HG03565 (cell line): ENCODE results near the gene MAP4K2.

Experiments used
- ATAC-seq: cut with Tn5 transposase; IDR thresholded peaks from one replicate; pipeline ENCODE4 v1.9.1; 2021; ENCODE audit warnings: mild to moderate bottlenecking, moderate library complexity; ENCODE audit not compliant: unreplicated experiment

Gene MAP4K2

GRCh38 chr11:64758330-64759079 is 44.5 kb downstream of the MAP4K2 start:
- no peak for ATAC-seq

GRCh38 chr11:64757549-64758329 is 45.3 kb downstream of the MAP4K2 start:
- ATAC-seq = no peak

GRCh38 chr11:64755681-64756361 is 47.2 kb downstream of the MAP4K2 start:
- ATAC-seq = no peak

GRCh38 chr11:64754919-64755662 is 47.9 kb downstream of the MAP4K2 start:
- ATAC-seq = no peak

GRCh38 chr11:64754124-64754918 is 48.7 kb downstream of the MAP4K2 start:
- no peak for ATAC-seq

GRCh38 chr11:64753380-64754123 is 49.5 kb downstream of the MAP4K2 start:
- ATAC-seq = no peak

GRCh38 chr11:64753019-64753379 is 50.0 kb downstream of the MAP4K2 start:
- ATAC-seq = no peak

- ATAC-seq = no peak
These were observed 50.6 kb downstream of the MAP4K2 start for GRCh38 chr11:64752175-64752970.

GRCh38 chr11:64751580-64751979 is 51.4 kb downstream of the MAP4K2 start:
- no peak for ATAC-seq

- ATAC-seq = no peak
These were observed 51.9 kb downstream of the MAP4K2 start for GRCh38 chr11:64751136-64751535.

- no peak for ATAC-seq
These were observed 52.5 kb downstream of the MAP4K2 start for GRCh38 chr11:64750361-64751054.

- ATAC-seq = no peak
These were observed 54.9 kb downstream of the MAP4K2 start for GRCh38 chr11:64747961-64748665.

GRCh38 chr11:64746486-64746885 is 56.5 kb downstream of the MAP4K2 start:
- ATAC-seq = no peak

GRCh38 chr11:64745521-64746328 is 57.3 kb downstream of the MAP4K2 start:
- ATAC-seq = no peak

GRCh38 chr11:64745189-64745520 is 57.9 kb downstream of the MAP4K2 start:
- ATAC-seq = no peak

- no peak for ATAC-seq
These were observed 58.3 kb downstream of the MAP4K2 start for GRCh38 chr11:64744544-64745188.
